Measurements from ENCODE around the gene PSEN1. TPM values are rescaled to one million over a fixed set of nuclear protein-coding genes. Genes with fewer than 3 reads are reported as not detected.

PSEN1 gene
- total RNA-seq, 1 donor from 2014 or later: 53.9 TPM

GRCh38 chr14:73227812-73228781 lies 91.8 kb downstream of the PSEN1 start:
- Mint-ChIP-seq H3K4me1 (peaks cover 8% of the 10 kb centered on the region), H3K27ac (ENCODE audit: unreplicated experiment) (no peak overlapping the region), H3K4me3 (no peak overlapping the region), H3K9me3 (no peaks in the 10 kb centered on the region), H3K27me3 (ENCODE audit: low read depth) (peaks cover 7% of the 10 kb centered on the region), H3K36me3 (ENCODE audit: low read depth) (peaks cover 3% of the 10 kb centered on the region)
- no peak for TF ChIP-seq CTCF (conservative IDR thresholded peaks at IDR 0.05)
- DNase-seq (ENCODE audit: low read depth, low spot score): no peak

DNA sequence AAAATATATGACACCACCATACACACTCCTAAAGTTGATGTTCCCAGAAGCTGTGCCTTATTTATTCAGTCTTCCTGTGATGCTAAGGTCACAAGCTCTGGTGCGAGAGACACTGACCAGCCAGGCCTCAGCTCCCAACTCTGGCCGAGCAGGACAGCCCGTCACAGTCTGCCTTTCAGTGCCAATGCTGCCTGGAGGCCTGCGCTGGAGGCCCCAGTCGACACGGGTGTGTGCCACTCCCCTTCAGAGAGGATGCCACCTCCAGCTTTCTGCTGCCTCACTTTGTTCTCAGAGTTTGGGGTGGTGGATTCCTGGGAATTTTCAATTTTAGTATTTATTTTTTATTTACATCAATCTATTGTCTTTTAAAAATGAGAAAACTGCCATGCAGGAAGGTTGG lies 93.7 kb downstream of the PSEN1 start:
- no peaks in the 10 kb centered on the region for H3K9me3 Mint-ChIP-seq
- peaks cover 16% of the 10 kb centered on the region for H3K27me3 Mint-ChIP-seq (ENCODE audit: low read depth)
- no peak overlapping the region for H3K4me3 Mint-ChIP-seq
- H3K36me3 Mint-ChIP-seq (ENCODE audit: low read depth): no peaks in the 10 kb centered on the region
- DNase-seq (ENCODE audit: low read depth, low spot score): no peak
- H3K4me1 Mint-ChIP-seq: peaks cover 19% of the 10 kb centered on the region
- no peak overlapping the region for H3K27ac Mint-ChIP-seq (ENCODE audit: unreplicated experiment)
- TF ChIP-seq CTCF (conservative IDR thresholded peaks at IDR 0.05): no peak

DNA sequence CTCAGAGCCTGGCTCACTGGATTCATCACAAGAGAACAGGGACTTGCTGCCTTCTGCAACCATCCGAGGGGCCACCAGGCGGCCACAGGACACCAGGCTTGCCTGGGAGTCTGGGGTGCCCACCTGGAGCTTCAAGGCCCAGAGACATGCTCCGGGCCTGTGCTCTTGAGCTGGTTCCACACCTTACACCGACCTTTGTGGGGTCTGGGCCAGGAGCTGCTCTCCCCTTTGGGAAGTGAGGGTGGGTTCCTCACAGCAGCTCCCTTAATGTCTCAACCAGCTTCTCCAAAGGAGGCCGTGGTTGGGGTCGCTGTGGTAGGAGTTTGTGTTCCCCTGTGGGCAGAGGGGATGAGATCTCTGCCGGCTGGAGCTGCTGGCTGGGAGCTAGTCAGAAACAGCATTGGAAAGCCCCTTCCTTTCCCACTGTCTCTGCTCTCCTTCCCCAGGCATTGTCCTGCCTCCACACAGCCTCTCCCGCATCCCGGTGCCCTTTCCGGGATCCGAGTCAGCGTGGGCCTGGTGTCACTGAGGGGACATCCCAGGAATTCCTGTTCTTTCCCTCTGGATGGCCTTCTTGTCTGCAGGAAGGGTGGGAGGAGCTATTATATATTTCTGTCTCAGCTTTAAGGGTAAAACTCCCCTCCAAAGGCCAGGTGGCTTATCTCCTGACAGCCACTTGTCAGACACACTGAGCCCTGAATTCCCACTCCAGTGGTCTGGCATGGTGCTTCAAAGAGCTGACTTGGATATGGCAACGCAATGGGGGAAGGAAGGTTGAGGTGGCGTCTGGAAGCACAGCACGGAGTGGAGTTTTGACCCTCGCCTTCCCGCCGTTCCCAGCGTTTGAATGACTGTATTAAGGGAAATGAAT lies 95.9 kb downstream of the PSEN1 start:
- H3K4me3 Mint-ChIP-seq: no peak overlapping the region
- peaks cover 37% of the 10 kb centered on the region for H3K27me3 Mint-ChIP-seq (ENCODE audit: low read depth)
- peaks cover 2% of the 10 kb centered on the region for H3K36me3 Mint-ChIP-seq (ENCODE audit: low read depth)
- DNase-seq (ENCODE audit: low read depth, low spot score): no peak
- H3K9me3 Mint-ChIP-seq: no peaks in the 10 kb centered on the region
- no peak overlapping the region for H3K27ac Mint-ChIP-seq (ENCODE audit: unreplicated experiment)
- H3K4me1 Mint-ChIP-seq: peaks cover 38% of the 10 kb centered on the region
- peak; percentile 44 for TF ChIP-seq CTCF (conservative IDR thresholded peaks at IDR 0.05)

GRCh38 chr14:73232984-73233383 lies 96.7 kb downstream of the PSEN1 start:
- no peak overlapping the region for H3K27ac Mint-ChIP-seq (ENCODE audit: unreplicated experiment)
- H3K4me3 Mint-ChIP-seq: no peak overlapping the region
- TF ChIP-seq CTCF (conservative IDR thresholded peaks at IDR 0.05): no peak
- peaks cover 38% of the 10 kb centered on the region for H3K4me1 Mint-ChIP-seq
- no peak for DNase-seq (ENCODE audit: low read depth, low spot score)
- H3K36me3 Mint-ChIP-seq (ENCODE audit: low read depth): peaks cover 2% of the 10 kb centered on the region
- H3K9me3 Mint-ChIP-seq: no peaks in the 10 kb centered on the region
- H3K27me3 Mint-ChIP-seq (ENCODE audit: low read depth): peaks cover 38% of the 10 kb centered on the region

DNA sequence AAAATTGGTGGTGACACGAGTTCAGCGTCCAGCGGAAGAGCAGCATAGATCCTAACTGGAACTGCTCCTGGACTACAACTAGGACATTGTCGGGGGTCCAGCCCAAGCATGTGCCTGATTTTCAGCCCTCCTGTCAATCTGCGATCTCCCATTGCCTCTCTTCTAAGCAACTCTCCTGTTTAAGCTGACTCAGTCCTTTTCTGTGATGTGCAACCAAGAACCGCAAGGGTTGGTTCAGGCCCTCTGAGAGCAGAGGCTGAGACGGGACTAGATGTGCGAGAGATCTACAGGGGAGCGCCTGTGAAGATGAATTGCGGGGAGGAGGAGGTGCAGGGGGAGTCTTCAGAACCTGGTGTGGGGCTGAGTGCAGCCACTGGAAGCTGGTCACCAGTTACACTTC lies 97.3 kb downstream of the PSEN1 start:
- peaks cover 43% of the 10 kb centered on the region for H3K27me3 Mint-ChIP-seq (ENCODE audit: low read depth)
- no peaks in the 10 kb centered on the region for H3K9me3 Mint-ChIP-seq
- H3K4me1 Mint-ChIP-seq: peaks cover 39% of the 10 kb centered on the region
- DNase-seq (ENCODE audit: low read depth, low spot score): no peak
- peak overlapping the region; percentile 63 for H3K4me3 Mint-ChIP-seq
- no peak for TF ChIP-seq CTCF (conservative IDR thresholded peaks at IDR 0.05)
- peaks cover 2% of the 10 kb centered on the region for H3K36me3 Mint-ChIP-seq (ENCODE audit: low read depth)
- no peak overlapping the region for H3K27ac Mint-ChIP-seq (ENCODE audit: unreplicated experiment)

All from neural crest cell (in vitro differentiated cells).